HG02981 (cell line): Measurements from ENCODE around the gene ZMAT3.
A peak's percentile ranks its signal among the peaks of the same experiment; 100 is the strongest.
"Not testable (repeated sequence)": the region's sequence is repeated elsewhere in the genome, so short reads cannot be mapped to it uniquely, and the experiment has no call there.

ENCODE experiments used
- ATAC-seq: cut with Tn5 transposase; IDR thresholded peaks from one replicate; pipeline ENCODE4 v1.9.1; 2021; ENCODE audit warnings: mild to moderate bottlenecking, moderate library complexity; ENCODE audit not compliant: unreplicated experiment

The ZMAT3 gene

DNA sequence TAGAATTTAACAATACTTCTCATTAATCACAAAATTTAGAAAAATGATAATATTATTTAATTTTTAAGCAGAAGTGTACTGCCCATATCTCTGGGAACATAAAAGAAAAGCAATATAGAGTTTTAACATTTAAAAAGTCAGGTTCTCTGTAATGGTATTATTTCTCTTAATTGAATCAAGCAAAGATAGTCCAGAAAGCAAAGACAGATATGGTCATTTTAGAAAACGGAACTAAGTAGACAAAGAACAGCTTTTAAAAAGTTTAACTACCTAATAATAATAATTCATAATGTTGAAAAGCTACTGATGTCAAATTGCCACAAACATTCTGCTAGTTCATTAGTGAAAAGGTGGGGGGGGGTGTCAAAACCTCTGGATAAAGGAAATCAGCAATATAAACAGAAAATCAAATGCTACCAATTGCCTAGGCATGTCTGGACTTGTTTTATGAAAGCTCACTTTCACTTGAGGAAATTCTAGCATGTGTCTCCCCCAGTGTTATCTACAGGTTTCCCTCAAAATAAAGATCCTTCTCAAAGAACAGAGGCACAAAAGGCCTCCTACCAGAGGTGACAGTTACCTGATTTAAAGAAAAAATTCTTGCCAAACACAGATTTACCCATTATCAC lies 1.7 kb downstream of the ZMAT3 start:
- no peak for ATAC-seq

DNA sequence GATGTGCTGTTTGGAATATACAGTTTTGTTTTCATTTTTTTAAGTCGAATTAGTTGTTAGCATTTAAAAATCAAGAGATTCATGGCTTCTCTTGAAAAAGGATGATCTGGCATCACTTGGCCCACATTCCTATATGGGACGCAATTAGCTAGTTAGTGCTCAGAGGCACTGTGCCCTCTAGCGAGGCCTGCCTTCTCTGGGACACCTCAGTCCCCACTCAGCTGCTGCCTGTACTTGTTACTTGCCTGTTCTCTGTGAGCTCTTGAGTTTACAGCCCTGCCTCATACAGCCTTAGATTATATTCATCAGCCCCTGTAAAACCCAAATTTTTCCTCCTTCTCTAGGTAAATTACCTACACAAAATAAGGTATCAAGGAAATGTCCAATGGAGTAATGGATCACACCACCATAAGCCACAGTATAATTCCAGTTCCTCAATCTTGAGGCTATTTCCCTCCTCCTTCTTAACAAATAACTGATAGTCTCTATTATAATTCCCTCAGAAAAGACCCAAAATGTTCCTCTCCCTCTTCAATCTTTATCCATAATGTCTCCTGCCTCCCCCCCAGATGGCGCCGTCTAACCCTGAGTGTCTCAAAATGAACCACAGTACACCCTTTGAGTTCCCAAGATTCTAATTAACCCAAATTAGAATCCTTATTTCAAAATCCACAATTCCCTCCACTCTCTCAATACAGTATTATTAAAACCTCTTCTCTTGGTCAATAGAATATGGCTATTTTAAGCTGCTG lies 2.7 kb downstream of the ZMAT3 start:
- no peak for ATAC-seq

- no peak for ATAC-seq
These were observed 3.8 kb downstream of the ZMAT3 start for GRCh38 chr3:179067839-179068238.

DNA sequence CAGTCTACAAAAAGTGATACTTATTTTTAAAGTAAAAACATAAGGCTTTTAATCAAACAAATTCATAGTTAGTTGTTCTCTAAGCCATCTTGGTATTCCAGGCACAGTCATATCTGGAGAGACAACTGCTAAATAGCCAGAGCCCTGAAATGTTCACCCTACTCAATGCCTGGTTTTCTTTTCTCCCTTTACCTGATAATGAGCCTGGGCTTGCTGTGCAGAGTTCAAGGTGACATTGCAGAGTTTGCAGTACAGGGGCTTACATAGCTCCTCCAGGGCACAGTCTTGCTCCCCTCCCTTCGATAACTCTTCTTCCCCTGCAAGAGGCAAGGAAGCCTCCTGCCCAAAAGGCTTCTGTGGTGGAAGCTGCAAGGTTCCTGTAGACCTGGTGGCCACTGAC lies 4.3 kb downstream of the ZMAT3 start:
- no peak for ATAC-seq

DNA sequence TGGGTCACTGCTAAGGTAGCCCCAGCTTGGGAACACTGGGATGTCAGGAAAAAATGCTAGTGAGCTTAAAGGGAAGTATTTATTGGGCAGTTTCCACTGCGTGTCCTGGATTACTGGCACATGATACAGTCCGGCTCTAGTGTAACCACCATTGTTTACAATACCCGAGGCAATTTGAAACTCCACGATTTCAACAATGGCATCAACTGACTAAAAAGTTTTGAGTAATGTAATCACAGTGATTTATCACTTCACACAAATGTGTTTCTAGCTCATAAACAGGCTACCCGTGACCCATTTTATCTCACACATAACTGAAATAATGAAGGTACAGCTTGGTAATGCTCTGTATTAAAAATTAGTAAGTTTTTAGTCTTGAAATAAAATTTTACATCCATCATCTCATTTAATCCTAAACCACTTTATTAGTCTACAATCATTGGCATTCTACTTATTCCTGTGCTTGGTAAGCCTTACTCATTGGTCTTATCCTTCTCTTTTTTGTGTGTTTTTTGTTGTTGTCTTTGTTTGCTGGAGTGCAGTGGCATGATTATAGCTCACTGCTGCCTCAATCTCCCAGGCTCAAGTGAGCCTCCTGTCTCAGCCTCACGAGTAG lies 7.6 kb downstream of the ZMAT3 start:
- ATAC-seq = no peak

DNA sequence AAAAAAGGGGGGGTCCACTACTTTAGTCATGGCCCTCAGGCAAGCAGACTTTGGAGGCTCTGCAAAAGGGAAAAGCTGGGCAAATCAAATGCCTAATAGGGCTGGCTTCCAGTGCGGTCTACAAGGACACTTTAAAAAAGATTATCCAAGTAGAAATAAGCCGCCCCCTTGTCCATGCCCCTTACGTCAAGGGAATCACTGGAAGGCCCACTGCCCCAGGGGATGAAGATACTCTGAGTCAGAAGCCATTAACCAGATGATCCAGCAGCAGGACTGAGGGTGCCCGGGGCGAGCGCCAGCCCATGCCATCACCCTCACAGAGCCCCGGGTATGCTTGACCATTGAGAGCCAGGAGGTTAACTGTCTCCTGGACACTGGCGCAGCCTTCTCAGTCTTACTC lies 15.3 kb downstream of the ZMAT3 start:
- no peak for ATAC-seq

DNA sequence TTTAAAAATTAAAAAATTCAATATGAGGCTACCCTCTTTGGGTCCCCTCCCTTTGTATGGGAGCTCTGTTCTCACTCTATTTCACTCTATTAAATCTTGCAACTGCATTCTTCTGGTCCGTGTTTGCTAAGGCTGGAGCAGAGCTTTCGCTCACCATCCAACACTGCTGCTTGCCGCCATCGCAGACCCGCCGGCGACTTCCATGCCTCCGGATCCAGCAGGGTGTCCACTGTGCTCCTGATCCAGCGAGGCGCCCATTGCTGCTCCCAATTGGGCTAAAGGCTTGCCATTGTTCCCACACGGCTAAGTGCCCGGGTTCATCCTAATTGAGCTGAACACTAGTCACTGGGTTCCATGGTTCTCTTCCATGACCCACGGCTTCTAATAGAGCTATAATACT lies 17.0 kb downstream of the ZMAT3 start:
- not testable (repeated sequence) for ATAC-seq

DNA sequence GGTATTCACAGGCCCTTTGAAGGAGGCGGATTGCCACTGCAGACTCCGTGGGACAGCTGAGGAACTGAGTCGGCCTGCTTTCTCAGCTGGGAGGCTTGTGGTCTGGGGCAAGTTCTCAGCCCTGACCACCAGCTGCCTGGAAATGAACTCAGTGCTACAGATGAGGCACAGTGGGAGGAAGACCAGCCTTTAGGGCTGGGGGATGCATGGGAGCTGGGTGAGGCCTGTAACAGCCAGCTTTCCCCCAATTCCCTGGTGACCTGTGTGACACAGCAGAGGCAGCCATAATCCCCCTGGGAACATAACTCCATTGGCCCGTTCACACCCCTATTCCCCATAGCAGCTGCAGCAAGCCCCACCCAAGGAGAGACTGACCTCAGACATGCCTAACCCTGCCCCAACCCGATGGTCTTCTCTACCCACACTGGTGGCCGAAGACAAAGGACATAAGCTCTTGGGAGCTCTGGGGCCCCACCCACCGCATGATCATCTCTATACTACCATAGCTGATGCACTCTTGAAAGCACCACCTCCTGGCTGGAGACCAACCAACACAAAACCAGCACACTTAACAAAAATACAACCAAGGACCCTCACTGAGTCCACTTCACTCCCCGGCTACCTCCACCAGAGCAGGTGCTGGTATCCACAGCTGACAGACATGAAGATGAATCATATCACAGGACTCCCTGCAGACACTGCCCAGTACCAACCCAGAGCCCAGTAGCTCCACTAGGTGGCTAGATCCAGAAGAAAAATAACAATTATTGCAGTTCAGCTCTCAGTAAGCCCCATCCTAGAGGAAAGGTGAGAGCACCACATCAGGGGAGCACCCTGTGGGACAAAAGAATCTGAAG lies 24.9 kb downstream of the ZMAT3 start:
- ATAC-seq = peak; percentile 86

DNA sequence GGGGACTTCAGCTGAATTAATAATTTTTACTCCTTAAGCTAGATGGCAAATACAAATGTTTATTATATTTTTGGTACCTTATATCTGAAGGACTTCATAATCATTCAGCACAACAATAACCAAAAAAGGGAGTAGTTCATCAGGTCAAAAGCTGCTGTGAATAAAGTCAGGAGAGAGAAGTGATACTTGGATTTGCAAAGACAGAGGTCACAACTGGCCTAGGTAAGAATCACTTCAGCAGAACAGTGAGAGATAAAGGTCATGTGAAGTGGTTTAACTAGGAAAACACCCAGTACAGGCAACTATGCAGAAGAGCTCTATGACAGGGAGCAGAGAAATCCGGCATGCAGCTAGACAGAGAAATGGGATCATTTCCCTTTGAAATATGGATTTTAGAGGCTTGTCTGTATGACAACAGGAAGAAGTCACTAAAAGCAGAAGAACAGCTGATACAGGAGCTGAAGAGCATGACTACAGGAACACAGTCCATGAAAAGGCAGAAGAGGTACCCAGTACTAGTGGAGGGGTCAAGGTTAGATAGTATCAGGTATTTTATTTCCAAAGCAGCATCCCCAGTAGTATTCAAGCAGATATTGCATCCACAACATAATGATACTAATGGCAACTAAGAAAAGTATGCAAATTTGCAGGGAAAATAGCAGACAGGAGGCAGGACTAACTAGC lies 25.7 kb downstream of the ZMAT3 start:
- ATAC-seq = peak; percentile 39

DNA sequence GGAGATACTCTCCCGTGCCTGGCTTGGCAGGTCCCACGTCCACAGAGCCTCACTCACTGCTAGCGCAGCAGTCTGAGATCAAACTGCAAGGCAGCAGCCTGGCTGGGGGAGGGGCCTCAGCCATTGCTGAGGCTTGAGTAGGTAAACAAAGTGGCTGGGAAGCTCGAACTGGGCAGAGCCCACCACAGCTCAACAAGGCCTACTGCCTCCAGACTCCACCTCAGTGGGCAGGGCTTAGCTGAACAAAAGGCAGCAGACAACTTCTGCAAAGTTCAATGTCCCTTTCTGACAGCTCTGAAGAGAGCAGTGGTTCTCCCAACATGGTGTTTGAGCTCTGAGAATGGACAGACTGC lies 32.7 kb downstream of the ZMAT3 start:
- ATAC-seq = not testable (repeated sequence)

DNA sequence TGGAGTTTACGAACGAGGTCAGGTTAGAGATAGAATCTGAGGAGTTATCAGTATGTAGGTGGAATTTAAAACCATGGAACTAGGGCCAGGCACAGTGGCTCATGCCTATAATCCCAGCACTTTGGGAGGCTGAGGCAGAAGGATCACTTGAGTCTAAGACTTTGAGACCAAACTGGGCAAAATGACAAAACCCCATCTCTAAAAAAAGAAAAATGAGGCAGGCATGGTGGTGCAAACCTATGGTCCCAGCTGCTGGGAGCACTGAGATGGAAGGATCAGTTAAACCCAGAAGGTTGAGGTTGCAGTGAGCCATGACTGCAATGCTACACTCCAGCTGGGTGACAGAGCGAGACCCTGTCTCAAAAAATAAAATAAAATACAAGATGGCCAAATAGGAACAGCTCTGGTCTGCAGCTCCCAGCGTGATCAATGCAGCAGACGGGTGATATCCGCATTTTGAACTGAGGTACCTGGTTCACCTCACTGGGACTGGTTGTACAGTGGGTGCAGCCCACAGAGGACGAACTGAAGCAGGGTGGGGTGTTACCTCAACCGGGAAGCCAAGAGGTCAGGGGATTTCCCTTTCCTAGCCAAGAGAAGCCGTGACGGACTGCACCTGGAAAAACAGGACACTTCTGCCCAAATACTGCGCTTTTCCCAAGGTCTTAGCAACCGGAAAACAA lies 33.3 kb downstream of the ZMAT3 start:
- ATAC-seq = no peak

- no peak for ATAC-seq
These were observed 34.3 kb downstream of the ZMAT3 start for GRCh38 chr3:179037351-179037750.

GRCh38 chr3:179036626-179037300 lies 34.8 kb downstream of the ZMAT3 start:
- ATAC-seq = no peak

DNA sequence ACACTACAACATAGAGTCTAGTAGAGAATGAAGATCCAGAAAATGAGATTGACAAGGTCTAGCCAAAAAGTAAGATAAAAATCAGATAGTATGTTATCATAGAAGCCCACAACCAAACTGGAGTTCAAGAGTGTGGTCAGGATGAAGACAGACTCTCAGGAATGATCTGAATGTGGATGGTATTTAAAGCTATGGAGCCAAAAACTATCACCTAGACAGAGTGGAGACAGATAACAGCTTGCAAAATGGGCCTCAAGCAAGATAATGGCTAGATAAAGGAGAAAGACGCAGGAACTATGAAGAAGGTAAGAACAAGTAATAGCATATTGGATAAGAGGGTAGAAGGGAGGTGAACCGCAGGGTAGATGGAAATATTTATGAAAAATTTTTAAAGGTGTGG lies 35.4 kb downstream of the ZMAT3 start:
- ATAC-seq = no peak

- ATAC-seq = no peak
These were observed 36.4 kb downstream of the ZMAT3 start for GRCh38 chr3:179035232-179035631.

GRCh38 chr3:179033304-179033657 lies 38.3 kb downstream of the ZMAT3 start:
- ATAC-seq = not testable (repeated sequence)

DNA sequence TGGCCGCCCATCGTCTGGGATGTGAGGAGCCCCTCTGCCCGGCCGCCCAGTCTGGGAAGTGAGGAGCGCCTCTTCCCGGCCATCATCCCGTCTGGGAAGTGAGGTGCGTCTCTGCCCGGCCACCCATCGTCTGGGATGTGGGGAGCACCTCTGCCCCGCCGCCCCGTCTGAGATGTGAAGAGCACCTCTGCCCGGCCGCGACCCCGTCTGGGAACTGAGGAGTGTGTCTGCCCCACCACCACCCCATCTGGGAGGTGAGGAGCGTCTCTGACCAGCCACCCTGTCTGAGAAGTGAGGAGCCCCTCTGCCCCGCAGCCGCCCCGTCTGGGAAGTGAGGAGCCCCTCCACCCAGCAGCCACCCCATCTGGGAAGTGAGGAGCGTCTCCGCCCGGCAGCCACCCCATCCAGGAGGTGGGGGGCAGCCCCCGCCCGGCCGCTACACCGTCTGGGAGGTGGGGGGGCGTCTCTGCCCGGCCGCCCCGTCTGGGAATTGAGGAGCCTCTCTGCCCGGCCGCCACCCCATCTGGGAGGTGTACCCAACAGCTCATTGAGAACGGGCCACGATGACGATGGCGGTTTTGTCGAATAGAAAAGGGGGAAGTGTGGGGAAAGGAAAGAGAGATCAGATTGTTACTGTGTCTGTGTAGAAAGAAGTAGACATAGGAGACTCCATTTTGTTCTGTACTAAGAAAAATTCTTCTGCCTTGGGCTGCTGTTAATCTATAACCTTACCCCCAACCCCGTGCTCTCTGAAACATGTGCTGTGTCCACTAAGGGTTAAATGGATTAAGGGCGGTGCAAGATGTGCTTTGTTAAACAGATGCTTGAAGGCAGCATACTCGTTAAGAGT lies 38.9 kb downstream of the ZMAT3 start:
- ATAC-seq = not testable (repeated sequence)

GRCh38 chr3:179029096-179029495 lies 42.5 kb downstream of the ZMAT3 start:
- ATAC-seq = no peak

GRCh38 chr3:179028408-179028807 lies 43.2 kb downstream of the ZMAT3 start:
- ATAC-seq = no peak
